GM21528 (cell line): ENCODE data around the gene YIPF4.
A peak's percentile ranks its signal among the peaks of the same experiment; 100 is the strongest.
"Not testable (repeated sequence)": the region's sequence is repeated elsewhere in the genome, so short reads cannot be mapped to it uniquely, and the experiment has no call there.

Source experiments
- ATAC-seq: cut with Tn5 transposase; IDR thresholded peaks from one replicate; pipeline ENCODE4 v1.9.1; 2021; ENCODE audit warnings: mild to moderate bottlenecking, moderate library complexity; ENCODE audit not compliant: unreplicated experiment, low FRiP score

YIPF4 gene

GRCh38 chr2:32277674-32278477, at the start of gene YIPF4:
Gene YIPF4, plus strand, starts transcription at chr2:32277904. Its CDS starts 252 bp downstream, at chr2:32278156.
- ATAC-seq: peak; percentile 99

DNA sequence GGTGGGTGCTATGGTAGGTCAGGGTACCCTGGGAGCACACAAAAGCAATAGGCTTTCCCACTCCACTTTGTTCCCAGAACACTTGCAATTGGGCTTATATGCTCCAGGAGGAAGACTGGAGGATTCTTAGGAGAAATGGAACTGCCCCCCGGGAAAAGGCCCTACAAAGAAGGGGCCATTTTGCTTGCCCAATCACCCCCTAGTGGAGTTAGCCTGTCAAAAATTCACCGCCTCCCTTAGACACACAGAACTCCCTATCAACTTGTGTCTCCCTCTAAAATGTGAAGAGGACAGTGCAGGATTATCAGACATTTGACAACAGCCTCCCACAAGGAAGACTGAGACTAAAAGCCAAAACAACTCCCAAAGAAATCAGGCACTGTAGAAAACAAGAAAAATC, 49.5 kb upstream of the YIPF4 start:
- no peak for ATAC-seq

- no peak for ATAC-seq
Measured at GRCh38 chr2:32229635-32230034, 48.1 kb upstream of the YIPF4 start.

- no peak for ATAC-seq
Measured at GRCh38 chr2:32231959-32232358, 45.7 kb upstream of the YIPF4 start.

GRCh38 chr2:32235315-32235714, 42.4 kb upstream of the YIPF4 start:
- ATAC-seq: no peak

- no peak for ATAC-seq
Measured at GRCh38 chr2:32237488-32237887, 40.2 kb upstream of the YIPF4 start.

- no peak for ATAC-seq
Measured at GRCh38 chr2:32237996-32238395, 39.7 kb upstream of the YIPF4 start.

GRCh38 chr2:32242331-32242730, 35.4 kb upstream of the YIPF4 start:
- no peak for ATAC-seq

- ATAC-seq: no peak
Measured at GRCh38 chr2:32246911-32247310, 30.8 kb upstream of the YIPF4 start.

- ATAC-seq: no peak
Measured at GRCh38 chr2:32248299-32248698, 29.4 kb upstream of the YIPF4 start.

GRCh38 chr2:32249731-32250236, 27.9 kb upstream of the YIPF4 start:
- no peak for ATAC-seq

GRCh38 chr2:32250290-32250689, 27.4 kb upstream of the YIPF4 start:
- no peak for ATAC-seq

DNA sequence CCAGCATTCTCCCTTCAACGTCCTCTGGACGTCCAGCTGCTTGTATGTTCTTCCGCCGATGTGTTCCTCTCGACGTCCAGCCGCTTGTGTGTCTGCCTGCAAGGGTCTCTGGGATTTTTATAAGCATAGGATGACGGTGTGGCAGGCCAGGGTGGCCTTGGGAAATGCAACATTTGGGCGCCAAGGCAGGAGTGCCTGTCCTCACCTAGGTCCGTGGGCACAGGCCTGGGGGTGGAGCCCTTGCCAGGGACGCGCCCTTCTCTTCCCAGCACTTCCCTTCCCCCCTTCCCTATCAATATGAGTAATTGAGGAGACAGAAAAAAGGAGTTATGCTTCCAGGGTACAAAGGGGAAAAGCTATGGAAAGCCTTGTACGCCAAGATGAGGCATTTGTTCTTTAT, 19.5 kb upstream of the YIPF4 start:
- ATAC-seq: no peak

DNA sequence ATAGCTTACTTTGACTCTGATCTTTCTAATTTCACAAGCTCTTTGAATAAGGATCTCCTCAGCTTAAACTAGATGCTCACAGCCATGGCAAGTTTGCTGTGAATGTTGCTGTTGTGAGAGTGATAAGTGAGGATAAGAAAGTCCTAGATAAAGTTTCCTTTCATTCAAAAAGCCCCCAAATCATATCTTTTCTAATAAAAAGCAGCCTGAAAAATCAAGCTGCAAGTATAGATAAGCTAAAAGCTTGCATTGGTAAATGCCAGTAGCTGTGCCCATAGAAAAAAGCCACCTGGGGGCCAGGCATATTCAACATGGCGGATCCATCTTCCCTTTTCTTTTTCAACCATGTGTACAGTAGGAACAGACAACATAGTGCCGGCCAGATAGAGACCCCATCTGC, 17.3 kb upstream of the YIPF4 start:
- ATAC-seq: no peak

GRCh38 chr2:32262105-32262504, 15.6 kb upstream of the YIPF4 start:
- ATAC-seq: no peak

- peak; percentile 92 for ATAC-seq
Measured at GRCh38 chr2:32264422-32265105, 13.1 kb upstream of the YIPF4 start, which contains the start of gene NLRC4. Gene NLRC4, minus strand, starts transcription at chr2:32264886. Its CDS starts 8,111 bp downstream, at chr2:32256775.

- no peak for ATAC-seq
Measured at GRCh38 chr2:32271063-32271462, 6.6 kb upstream of the YIPF4 start.

DNA sequence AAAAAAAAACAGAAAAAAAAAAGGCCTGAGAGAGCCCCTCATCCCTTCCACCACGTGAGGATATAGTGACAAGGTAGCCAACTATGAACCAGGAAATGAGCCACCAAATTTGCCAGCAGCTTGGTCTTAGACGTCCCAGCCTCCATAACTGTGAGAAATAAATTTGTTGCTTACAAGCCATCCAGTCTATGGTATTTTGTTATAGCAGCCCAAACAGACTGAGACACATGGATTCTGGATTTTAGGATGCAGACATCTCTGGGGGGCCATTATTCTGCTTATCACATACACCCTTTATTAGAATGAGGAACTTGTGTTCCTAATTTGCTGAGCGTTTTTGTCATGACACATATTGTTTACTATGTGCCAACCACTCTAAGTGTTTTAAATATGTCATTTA, 5.4 kb upstream of the YIPF4 start:
- no peak for ATAC-seq

GRCh38 chr2:32274289-32274688, 3.4 kb upstream of the YIPF4 start:
- ATAC-seq: no peak

GRCh38 chr2:32275790-32276189, 1.9 kb upstream of the YIPF4 start:
- ATAC-seq: not testable (repeated sequence)

DNA sequence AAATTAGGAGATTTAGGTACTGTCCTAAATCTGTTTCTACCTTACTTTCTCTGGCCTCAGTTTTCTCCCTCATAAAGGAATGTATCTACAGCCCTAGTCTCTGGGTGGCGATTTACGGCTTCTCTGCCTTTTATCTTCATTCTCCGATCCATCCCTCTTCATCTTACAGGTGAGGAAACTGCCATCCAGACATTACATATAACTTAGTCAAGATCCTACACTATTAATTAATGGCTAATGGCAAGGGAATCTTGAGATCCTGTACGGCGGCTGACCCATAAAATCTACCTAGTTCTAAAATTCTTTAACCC, 386 bp upstream of the YIPF4 start:
- ATAC-seq: no peak

DNA sequence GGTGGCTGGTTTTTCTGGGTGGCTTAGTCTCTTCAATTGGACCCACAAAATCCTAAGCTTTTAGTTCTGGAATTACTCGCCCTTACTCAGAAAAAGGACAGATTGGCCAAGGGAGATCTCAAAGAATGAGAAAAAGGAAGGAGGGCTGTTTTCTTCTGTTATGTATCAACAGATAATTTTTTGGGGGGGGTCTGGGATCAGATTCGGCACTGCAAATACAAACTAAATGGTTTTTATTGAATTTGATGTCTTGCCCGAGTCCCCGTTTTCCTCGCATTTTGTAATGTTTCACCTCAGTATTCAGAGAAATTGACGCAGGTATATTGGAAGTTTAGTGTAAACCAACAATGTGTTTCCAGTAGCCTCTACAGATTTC, 762 bp downstream of the YIPF4 start:
- ATAC-seq: no peak
